CD14-positive monocyte (primary cell): ENCODE data around the gene QSER1. TPM values are rescaled to one million over a fixed set of nuclear protein-coding genes. Genes with fewer than 3 reads are reported as not detected.

Source experiments
- DNase-seq, 3 donors: peaks; one replicate each; pipeline ENCODE4 v3.0.0-alpha.2; 2011 to 2022
- H2AFZ ChIP-seq: 2 replicates; pipeline ENCODE4 v1.6.0; 2012; ENCODE audit warnings: mild to moderate bottlenecking, low read depth, low read length, inconsistent platforms; ENCODE audit not compliant: insufficient read depth, poor library complexity, severe bottlenecking
- H3K27ac ChIP-seq, 2 donors: 1 replicate in 1 of 2; 2 replicates in 1 of 2; pipeline ENCODE4 v1.5.1; 2012 to 2013; ENCODE audit warnings: low read length in 2 of 2, control low read depth in 1 of 2, inconsistent platforms in 1 of 2, low read depth in 1 of 2, mild to moderate bottlenecking in 1 of 2
- H3K27me3 ChIP-seq, 2 donors: one replicate each; pipeline versions ENCODE4 v1.6.0 to v1.6.1; 2011 to 2013; ENCODE audit warnings: low read length in 2 of 2; ENCODE audit not compliant: control insufficient read depth in 2 of 2, insufficient read depth in 2 of 2
- H3K36me3 ChIP-seq, 2 donors: replicated peaks in 1 of 2; 1 replicate in 1 of 2; 2 replicates in 1 of 2; pipeline versions ENCODE4 v1.5.1 to v1.6.1; 2012 to 2013; ENCODE audit warnings: low read length in 2 of 2, control low read depth in 1 of 2, inconsistent platforms in 1 of 2, mild to moderate bottlenecking in 1 of 2; ENCODE audit not compliant: insufficient read depth in 2 of 2, control insufficient read depth in 1 of 2
- H3K4me1 ChIP-seq, 2 donors: 1 replicate in 1 of 2; 2 replicates in 1 of 2; pipeline versions ENCODE4 v1.5.1 to v1.6.1; 2012 to 2013; ENCODE audit warnings: low read length in 2 of 2, control low read depth in 1 of 2, inconsistent platforms in 1 of 2, mild to moderate bottlenecking in 1 of 2, moderate library complexity in 1 of 2; ENCODE audit not compliant: insufficient read depth in 2 of 2, control insufficient read depth in 1 of 2
- H3K4me2 ChIP-seq: replicated peaks from 2 replicates; pipeline ENCODE3; 2012; ENCODE audit warnings: low read length, moderate library complexity, mild to moderate bottlenecking; ENCODE audit not compliant: poor library complexity, severe bottlenecking; ENCODE audit errors: extremely low read depth
- H3K4me3 ChIP-seq, 3 experiments: fragments of 200-600 bp in 1 of 3; sonication (generic) in 1 of 3; replicated peaks in 1 of 3; 1 replicate in 2 of 3; 2 replicates in 1 of 3; pipeline ENCODE4 v1.5.1; 2011 to 2013; ENCODE audit warnings: low read length in 3 of 3, mild to moderate bottlenecking in 3 of 3, control low read depth in 2 of 3, low read depth in 2 of 3, inconsistent platforms in 1 of 3, moderate library complexity in 1 of 3
- H3K79me2 ChIP-seq: 2 replicates; pipeline ENCODE4 v1.6.0; 2012; ENCODE audit warnings: mild to moderate bottlenecking, control low read depth, inconsistent platforms, low read length, moderate library complexity; ENCODE audit not compliant: insufficient read depth
- H3K9ac ChIP-seq: 2 replicates; pipeline ENCODE4 v1.6.0; 2017; ENCODE audit warnings: low read length, mild to moderate bottlenecking; ENCODE audit not compliant: insufficient read depth, poor library complexity, severe bottlenecking
- H3K9me3 ChIP-seq, 2 donors: replicated peaks in 1 of 2; 1 replicate in 1 of 2; 2 replicates in 1 of 2; pipeline versions ENCODE4 v1.5.1 to v1.6.1; 2012 to 2013; ENCODE audit warnings: low read length in 2 of 2, control low read depth in 1 of 2; ENCODE audit not compliant: control insufficient read depth in 1 of 2, insufficient read depth in 1 of 2
- H4K20me1 ChIP-seq: 2 replicates; pipeline ENCODE4 v1.6.0; 2012; ENCODE audit warnings: mild to moderate bottlenecking, low read length, control low read depth, moderate library complexity; ENCODE audit not compliant: insufficient read depth
- H3K27ac Mint-ChIP-seq, 7 donors: one replicate each; pipeline ENCODE4 v1.8.0; 2020; ENCODE audit warnings: mild to moderate bottlenecking in 7 of 7, mixed read lengths in 7 of 7, moderate library complexity in 6 of 7, inconsistent platforms in 2 of 7
- H3K27me3 Mint-ChIP-seq, 3 donors: one replicate each; pipeline ENCODE4 v1.8.0; 2021 to 2022; ENCODE audit warnings: low read depth in 3 of 3, mild to moderate bottlenecking in 3 of 3, mixed read lengths in 3 of 3, moderate library complexity in 3 of 3, inconsistent platforms in 1 of 3
- H3K36me3 Mint-ChIP-seq, 2 donors: one replicate each; pipeline ENCODE4 v1.8.0; 2020; ENCODE audit warnings: mixed read lengths in 2 of 2, inconsistent platforms in 1 of 2, mild to moderate bottlenecking in 1 of 2
- H3K4me1 Mint-ChIP-seq: one replicate; pipeline ENCODE4 v1.8.0; 2020; ENCODE audit warnings: mild to moderate bottlenecking, mixed read lengths
- H3K4me3 Mint-ChIP-seq, 2 donors: one replicate each; pipeline ENCODE4 v1.8.0; 2020; ENCODE audit warnings: mild to moderate bottlenecking in 2 of 2, mixed read lengths in 2 of 2, moderate library complexity in 1 of 2
- H3K9me3 Mint-ChIP-seq, 7 donors: one replicate each; pipeline ENCODE4 v1.8.0; 2020 to 2022; ENCODE audit warnings: mixed read lengths in 7 of 7, mild to moderate bottlenecking in 6 of 7, moderate library complexity in 6 of 7, inconsistent platforms in 2 of 7
- CTCF ChIP-seq: fragments of 200-600 bp; IDR thresholded peaks from one replicate; pipeline ENCODE4 v1.8.0; 2022; ENCODE audit warnings: antibody characterized with exemption, mild to moderate bottlenecking
- WGBS: methylation state at CpG from one replicate; pipeline ENCODE4 v1.1.5; 2013; ENCODE audit warnings: missing lambda C conversion rate; ENCODE audit not compliant: insufficient coverage; 5-methylcytosine and 5-hydroxymethylcytosine counted together
- intact Hi-C, 2 donors: fragments of 100-400 bp; cut with micrococcal nuclease; formaldehyde crosslinking; loops; one replicate each; pipeline versions ENCODE4 v1.15.0 to v1.15.1; 2023
- polyA plus RNA-seq, 3 donors: library from polyadenylated mRNA; depleted of rRNA in 1 of 3; unstranded in 2 of 3; stranded (reverse) in 1 of 3; fragments of 300-500 nt in 2 of 3; fragments of >200 nt in 1 of 3; fragmentation: Illumina TruSeq in 2 of 3; gene quantifications; 1 replicate in 2 of 3; 2 replicates in 1 of 3; pipeline ENCODE4 v1.2.3, GENCODE V29; 2012 to 2021

QSER1 gene
- polyA plus RNA-seq, 3 donors: 1.1 to 7.0 (median 2.5) TPM

- no peaks in the 10 kb centered on the region for H3K27me3 Mint-ChIP-seq
- Histone ChIP-seq H3K4me1 (peaks cover 17 to 21% of the 10 kb centered on the region in 2 donors), H3K27ac (no peak overlapping the region), H3K4me2 (no peak overlapping the region), H4K20me1 (no peaks in the 10 kb centered on the region), H3K36me3 (peaks cover 15 to 43% of the 10 kb centered on the region in 2 donors), H3K9ac (no peak overlapping the region), H3K27me3 (no peaks in the 10 kb centered on the region), H2AFZ (no peak overlapping the region), H3K4me3 (no peak overlapping the region), H3K9me3 (no peaks in the 10 kb centered on the region), H3K79me2 (peaks cover 26% of the 10 kb centered on the region)
- H3K4me3 Mint-ChIP-seq: no peak overlapping the region
- 50% methylated on average over 1 of the region's 2 CpGs for WGBS
- intact Hi-C loops: no loop called here
- H3K27ac Mint-ChIP-seq: no peak overlapping the region
- DNase-seq: no peak
- no peak for TF ChIP-seq CTCF
- peaks cover 19 to 37% of the 10 kb centered on the region in 2 donors for H3K36me3 Mint-ChIP-seq
- no peaks in the 10 kb centered on the region for H3K9me3 Mint-ChIP-seq
- peaks cover 18% of the 10 kb centered on the region for H3K4me1 Mint-ChIP-seq
Measured at GRCh38 chr11:32855601-32856000, 37.0 kb upstream of the QSER1 start.

DNA sequence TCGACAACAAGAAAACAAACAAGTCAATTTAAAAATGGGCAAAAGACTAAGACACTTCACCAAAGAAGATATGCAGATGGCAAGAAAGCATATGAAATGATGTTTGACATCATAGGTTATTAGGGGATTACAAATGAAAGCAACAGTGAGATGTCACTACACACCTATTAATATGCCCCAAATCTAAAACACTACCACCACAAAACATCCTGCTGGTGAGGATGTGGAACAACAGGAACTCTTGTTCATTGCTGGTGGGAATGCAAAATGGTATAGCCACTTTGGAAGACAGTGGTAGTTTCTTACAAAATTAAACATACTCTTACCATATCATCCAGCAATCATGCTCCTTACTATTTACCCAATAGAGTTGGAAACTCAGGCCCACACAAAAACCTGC lies 33.9 kb upstream of the QSER1 start:
- peak overlapping the region in 1 of 7 donors; percentile 58 for H3K27ac Mint-ChIP-seq
- no peaks in the 10 kb centered on the region for H3K9me3 Mint-ChIP-seq

More for the DNA sequence above, 33.9 kb upstream of the QSER1 start:
- TF ChIP-seq CTCF: peak; percentile 21
- no peaks in the 10 kb centered on the region for H3K9me3 ChIP-seq
- no peak overlapping the region for H2AFZ ChIP-seq
- no peak overlapping the region for H3K4me3 ChIP-seq
- no CpG with 5 or more reads among the region's 1 CpG for WGBS
- H4K20me1 ChIP-seq: no peaks in the 10 kb centered on the region
- no peak overlapping the region for H3K4me3 Mint-ChIP-seq
- no peaks in the 10 kb centered on the region for H3K4me1 Mint-ChIP-seq
- no peak overlapping the region for H3K27ac ChIP-seq
- no peak for DNase-seq
- peaks cover 2% of the 10 kb centered on the region for H3K79me2 ChIP-seq
- H3K36me3 ChIP-seq: peaks cover 15 to 35% of the 10 kb centered on the region in 2 donors
- H3K27me3 ChIP-seq: no peaks in the 10 kb centered on the region
- peaks cover 0 to 1% (median 0%) of the 10 kb centered on the region in 3 donors for H3K27me3 Mint-ChIP-seq
- no peaks in the 10 kb centered on the region for H3K4me1 ChIP-seq
- intact Hi-C loops: no loop called here
- H3K9ac ChIP-seq: no peak overlapping the region
- no peak overlapping the region for H3K4me2 ChIP-seq
- peaks cover 18 to 30% of the 10 kb centered on the region in 2 donors for H3K36me3 Mint-ChIP-seq
